Keratinocyte (primary cell): Measurements from ENCODE around the gene OR2D3. TPM values are rescaled to one million over a fixed set of nuclear protein-coding genes. Genes with fewer than 3 reads are reported as not detected.

Experiments
- DNase-seq: peaks from one replicate; pipeline ENCODE4 v3.0.0-alpha.2; 2011; ENCODE audit warnings: low read depth, missing footprints, low spot score
- FAIRE-seq: peaks from 2 replicates; lab custom pipeline; 2011; peaks lifted over from hg19 to GRCh38; lab: Jason Lieb, UNC
- H2AFZ ChIP-seq: 2 replicates; pipeline ENCODE4 v1.6.0; 2012; ENCODE audit warnings: low read length, control low read depth, inconsistent platforms; ENCODE audit not compliant: control insufficient read depth
- H3K27ac ChIP-seq: 2 replicates; pipeline ENCODE4 v1.5.1; 2011; ENCODE audit warnings: low read length; ENCODE audit not compliant: control insufficient read depth, insufficient read depth
- H3K27me3 ChIP-seq: 3 replicates; pipeline ENCODE4 v1.6.0; 2011; ENCODE audit warnings: low read length; ENCODE audit not compliant: control insufficient read depth, insufficient read depth; ENCODE audit errors: extremely low read depth
- H3K36me3 ChIP-seq, 2 experiments: 2 replicates in 1 of 2; 3 replicates in 1 of 2; pipeline ENCODE4 v1.5.1; 2011; ENCODE audit warnings: low read length in 2 of 2, mild to moderate bottlenecking in 1 of 2; ENCODE audit not compliant: control insufficient read depth in 2 of 2, insufficient read depth in 2 of 2; ENCODE audit errors: extremely low read depth in 1 of 2
- H3K4me1 ChIP-seq: 3 replicates; pipeline ENCODE4 v1.5.1; 2011; ENCODE audit warnings: low read length; ENCODE audit not compliant: control insufficient read depth, insufficient read depth; ENCODE audit errors: extremely low read depth
- H3K4me2 ChIP-seq: 3 replicates; pipeline ENCODE4 v1.6.0; 2011; ENCODE audit warnings: low read depth, low read length; ENCODE audit not compliant: control insufficient read depth, insufficient read depth; ENCODE audit errors: extremely low read depth
- H3K4me3 ChIP-seq, 3 experiments: fragments of 200-600 bp in 1 of 3; sonication (generic) in 1 of 3; 2 replicates in 2 of 3; 3 replicates in 1 of 3; pipeline ENCODE4 v1.5.1; 2011 to 2016; ENCODE audit warnings: low read length in 3 of 3, mild to moderate bottlenecking in 3 of 3, control low read depth in 2 of 3, inconsistent platforms in 1 of 3, low read depth in 1 of 3, mixed read lengths in 1 of 3, mixed run types in 1 of 3, moderate library complexity in 1 of 3; ENCODE audit not compliant: control insufficient read depth in 2 of 3, insufficient read depth in 2 of 3; ENCODE audit errors: extremely low read depth in 1 of 3
- H3K79me2 ChIP-seq: 2 replicates; pipeline ENCODE4 v1.6.0; 2012; ENCODE audit warnings: low read length; ENCODE audit not compliant: control insufficient read depth, insufficient read depth
- H3K9ac ChIP-seq: 3 replicates; pipeline ENCODE4 v1.6.0; 2011; ENCODE audit warnings: low read length; ENCODE audit not compliant: control insufficient read depth, insufficient read depth; ENCODE audit errors: extremely low read depth
- H3K9me1 ChIP-seq: 3 replicates; pipeline ENCODE4 v1.6.0; 2011; ENCODE audit warnings: low read length; ENCODE audit not compliant: control insufficient read depth, insufficient read depth; ENCODE audit errors: extremely low read depth
- H3K9me3 ChIP-seq: 2 replicates; pipeline ENCODE4 v1.5.1; 2012; ENCODE audit warnings: low read depth, low read length; ENCODE audit not compliant: control insufficient read depth
- H4K20me1 ChIP-seq: 3 replicates; pipeline ENCODE4 v1.6.0; 2011; ENCODE audit warnings: low read length; ENCODE audit not compliant: control insufficient read depth, insufficient read depth; ENCODE audit errors: extremely low read depth
- CTCF ChIP-seq, 3 experiments: IDR thresholded peaks in 1 of 3; conservative IDR thresholded peaks in 1 of 3; optimal IDR thresholded peaks in 1 of 3; 2 replicates in 2 of 3; 3 replicates in 1 of 3; pipeline versions ENCODE3 to v1.5.1; 2011; ENCODE audit warnings: low read length in 3 of 3, mild to moderate bottlenecking in 3 of 3, moderate library complexity in 2 of 3, control low read depth in 1 of 3, inconsistent platforms in 1 of 3; ENCODE audit not compliant: insufficient read depth in 2 of 3; ENCODE audit errors: extremely low read depth in 1 of 3
- EZH2 ChIP-seq: IDR thresholded peaks from one replicate; pipeline ENCODE4 v1.6.1; 2012; ENCODE audit warnings: inconsistent platforms, mild to moderate bottlenecking, low read length, moderate library complexity
- dilution Hi-C: fragments of 300-500 bp; cut with MboI; formaldehyde crosslinking; loops from one replicate; pipeline ENCODE4 v1.7.0; 2020; ENCODE audit warnings: low sequenced_read_pairs; ENCODE audit not compliant: extremely low pct_ligation_motif_present
- polyA plus RNA-seq, 5 experiments: library from polyadenylated mRNA; depleted of rRNA in 3 of 5; stranded (reverse) in 3 of 5; stranded (forward) in 1 of 5; unstranded in 1 of 5; fragments of >200 nt; gene quantifications; 1 replicate in 1 of 5; 2 replicates in 3 of 5; 3 replicates in 1 of 5; pipeline versions ENCODE4 v1.2.1 to v1.2.3, GENCODE V29; 2011 to 2012; ENCODE audit warnings: missing spikeins in 2 of 5, low read depth in 1 of 5, low replicate concordance in 1 of 5

OR2D3 gene
- polyA plus RNA-seq, 1 donor (not counting 4 experiments of a cell fraction or from before 2014, with no cell fraction given) = not detected

DNA sequence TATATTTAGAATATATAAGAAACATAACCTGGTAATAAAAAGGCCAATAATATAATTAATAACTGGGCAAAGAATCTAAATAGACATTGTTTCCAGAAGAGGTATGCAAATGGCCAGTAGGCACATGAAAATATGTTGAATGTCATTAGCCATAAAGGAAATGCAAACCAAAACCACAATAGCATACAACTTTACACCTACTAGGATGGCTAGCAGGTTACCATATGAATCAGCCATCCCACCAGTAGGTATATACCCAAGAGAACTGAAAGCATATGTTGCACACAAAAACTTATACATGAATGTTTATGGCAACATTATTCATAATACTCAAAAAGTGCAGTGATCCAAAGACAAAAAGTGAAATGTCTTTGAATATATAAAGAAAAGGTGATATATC lies 25.8 kb upstream of the OR2D3 start:
- no peaks in the 10 kb centered on the region for H3K9me3 ChIP-seq
- no peak overlapping the region for H2AFZ ChIP-seq
- dilution Hi-C loops = no loop called here
- H3K79me2 ChIP-seq = no peaks in the 10 kb centered on the region
- no peak overlapping the region for H3K4me3 ChIP-seq
- no peak overlapping the region for H3K9ac ChIP-seq
- TF ChIP-seq EZH2 (no peak), CTCF (optimal IDR thresholded peaks at IDR 0.05 in 1 of 3, IDR thresholded peaks at IDR 0.05 in 1 of 3, conservative IDR thresholded peaks at IDR 0.05 in 1 of 3; ENCODE audit: extremely low read depth in 1 of 3, insufficient read depth in 2 of 3, low read length in 3 of 3) (no peak)
- no peaks in the 10 kb centered on the region for H3K4me1 ChIP-seq
- DNase-seq = no peak
- H4K20me1 ChIP-seq = no peaks in the 10 kb centered on the region
- no peak overlapping the region for H3K4me2 ChIP-seq
- no peaks in the 10 kb centered on the region for H3K27me3 ChIP-seq
- H3K9me1 ChIP-seq = no peaks in the 10 kb centered on the region
- no peak for FAIRE-seq
- H3K27ac ChIP-seq = no peak overlapping the region
- no peaks in the 10 kb centered on the region for H3K36me3 ChIP-seq

GRCh38 chr11:6898911-6899310 lies 21.9 kb upstream of the OR2D3 start:
- DNase-seq (no peak), FAIRE-seq (no peak)
- dilution Hi-C loops = no loop called here
- H2AFZ ChIP-seq = no peak overlapping the region
- no peaks in the 10 kb centered on the region for H3K27me3 ChIP-seq
- H3K4me2 ChIP-seq = no peak overlapping the region
- TF ChIP-seq EZH2 (no peak), CTCF (optimal IDR thresholded peaks at IDR 0.05 in 1 of 3, IDR thresholded peaks at IDR 0.05 in 1 of 3, conservative IDR thresholded peaks at IDR 0.05 in 1 of 3; ENCODE audit: extremely low read depth in 1 of 3, insufficient read depth in 2 of 3, low read length in 3 of 3) (no peak)
- no peaks in the 10 kb centered on the region for H4K20me1 ChIP-seq
- no peak overlapping the region for H3K27ac ChIP-seq
- H3K4me3 ChIP-seq = no peak overlapping the region
- no peaks in the 10 kb centered on the region for H3K4me1 ChIP-seq
- H3K9me1 ChIP-seq = no peaks in the 10 kb centered on the region
- no peaks in the 10 kb centered on the region for H3K36me3 ChIP-seq
- H3K79me2 ChIP-seq = no peaks in the 10 kb centered on the region
- no peak overlapping the region for H3K9ac ChIP-seq
- H3K9me3 ChIP-seq = no peaks in the 10 kb centered on the region
